ENCODE data around the gene BRPF1. TPM values are rescaled to one million over a fixed set of nuclear protein-coding genes. Genes with fewer than 3 reads are reported as not detected.

Gene BRPF1
- total RNA-seq, 4 donors from 2014 or later, result 9.4 to 18.7 (median 14.9) TPM

DNA sequence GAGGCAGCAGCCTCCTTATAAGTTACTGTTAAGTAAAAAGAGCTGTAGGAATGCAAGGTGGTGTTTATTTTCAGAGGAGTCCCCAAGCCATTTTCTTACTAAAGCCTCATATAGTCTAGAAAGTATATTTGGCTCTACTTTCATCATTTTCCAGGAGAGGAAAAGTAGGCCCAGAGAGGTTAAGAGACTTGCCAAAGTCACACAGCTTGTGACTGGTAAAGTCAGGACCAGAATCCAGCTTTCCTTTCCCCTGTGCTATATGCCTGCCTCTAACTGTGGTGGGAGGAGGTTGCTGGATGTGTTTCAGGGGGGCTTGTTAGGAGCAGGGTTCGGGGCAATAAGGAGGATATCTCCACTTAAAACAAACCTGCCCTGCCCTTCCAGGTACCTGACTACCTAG, 11.0 kb downstream of the BRPF1 start:
- H3K27me3 ChIP-seq, result no peaks in the 10 kb centered on the region
- no peaks in the 10 kb centered on the region for H3K4me1 ChIP-seq
- WGBS, 2 donors (ENCODE audit: low coverage in 1 of 2), result 100% methylated on average over 1 of the region's 1 CpG; no CpG with 5 or more reads in 1 of the 2 donors
- in situ Hi-C loops (cut with MboI; ENCODE audit: low pct_ligation_motif_present in 1 of 4, low pct_unique_long_range_greater_than_20kb in 1 of 4, low sequenced_read_pairs in 3 of 4), result no loop called here
- H3K9me3 ChIP-seq, result no peaks in the 10 kb centered on the region
- peaks cover 0 to 97% (median 47%) of the 10 kb centered on the region in 4 donors for H3K36me3 ChIP-seq
- H3K4me3 ChIP-seq, result no peak overlapping the region
- H3K27ac ChIP-seq, result no peak overlapping the region
- no peak for TF ChIP-seq POLR2A (IDR thresholded peaks at IDR 0.05)
- TF ChIP-seq, protein P1, sequence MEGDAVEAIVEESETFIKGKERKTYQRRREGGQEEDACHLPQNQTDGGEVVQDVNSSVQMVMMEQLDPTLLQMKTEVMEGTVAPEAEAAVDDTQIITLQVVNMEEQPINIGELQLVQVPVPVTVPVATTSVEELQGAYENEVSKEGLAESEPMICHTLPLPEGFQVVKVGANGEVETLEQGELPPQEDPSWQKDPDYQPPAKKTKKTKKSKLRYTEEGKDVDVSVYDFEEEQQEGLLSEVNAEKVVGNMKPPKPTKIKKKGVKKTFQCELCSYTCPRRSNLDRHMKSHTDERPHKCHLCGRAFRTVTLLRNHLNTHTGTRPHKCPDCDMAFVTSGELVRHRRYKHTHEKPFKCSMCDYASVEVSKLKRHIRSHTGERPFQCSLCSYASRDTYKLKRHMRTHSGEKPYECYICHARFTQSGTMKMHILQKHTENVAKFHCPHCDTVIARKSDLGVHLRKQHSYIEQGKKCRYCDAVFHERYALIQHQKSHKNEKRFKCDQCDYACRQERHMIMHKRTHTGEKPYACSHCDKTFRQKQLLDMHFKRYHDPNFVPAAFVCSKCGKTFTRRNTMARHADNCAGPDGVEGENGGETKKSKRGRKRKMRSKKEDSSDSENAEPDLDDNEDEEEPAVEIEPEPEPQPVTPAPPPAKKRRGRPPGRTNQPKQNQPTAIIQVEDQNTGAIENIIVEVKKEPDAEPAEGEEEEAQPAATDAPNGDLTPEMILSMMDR (IDR thresholded peaks at IDR 0.05), result no peak
- TF ChIP-seq EP300 (IDR thresholded peaks at IDR 0.05; ENCODE audit: low read depth), result no peak
- DNase-seq, result no peak
- intact Hi-C loops (cut with DNase I; ENCODE audit: low total_unique reads), result no loop called here

DNA sequence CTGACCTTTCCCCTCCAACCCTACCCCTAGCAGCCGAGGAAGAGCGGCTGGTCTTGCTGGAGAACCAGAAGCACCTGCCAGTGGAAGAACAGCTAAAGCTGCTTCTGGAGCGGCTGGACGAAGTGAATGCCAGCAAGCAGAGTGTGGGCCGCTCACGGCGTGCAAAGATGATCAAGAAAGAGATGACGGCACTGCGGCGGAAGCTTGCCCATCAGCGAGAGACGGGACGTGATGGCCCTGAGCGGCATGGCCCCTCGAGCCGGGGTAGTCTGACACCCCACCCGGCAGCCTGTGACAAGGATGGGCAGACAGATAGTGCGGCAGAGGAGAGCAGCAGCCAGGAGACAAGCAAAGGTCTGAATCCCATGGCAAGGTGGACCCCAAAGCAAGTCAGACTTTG, 12.0 kb downstream of the BRPF1 start:
- no peak overlapping the region for H3K27ac ChIP-seq
- H3K27me3 ChIP-seq, result no peaks in the 10 kb centered on the region
- peaks cover 0 to 2% (median 0%) of the 10 kb centered on the region in 4 donors for H3K4me1 ChIP-seq
- TF ChIP-seq EP300 (IDR thresholded peaks at IDR 0.05; ENCODE audit: low read depth) (no peak), POLR2A (IDR thresholded peaks at IDR 0.05) (no peak), POLR2AphosphoS5 (IDR thresholded peaks at IDR 0.05) (no peak)
- TF ChIP-seq, protein P1 (IDR thresholded peaks at IDR 0.05), result no peak
- H3K9me3 ChIP-seq, result no peaks in the 10 kb centered on the region
- H3K36me3 ChIP-seq, result peaks cover 0 to 89% (median 47%) of the 10 kb centered on the region in 4 donors
- 96% methylated on average over 18 of the region's 18 CpGs; no CpG with 5 or more reads in 1 of the 2 donors for WGBS, 2 donors (ENCODE audit: low coverage in 1 of 2)
- intact Hi-C loops (cut with DNase I; ENCODE audit: low total_unique reads) (no loop called here), in situ Hi-C loops (cut with MboI; ENCODE audit: low pct_ligation_motif_present in 1 of 4, low pct_unique_long_range_greater_than_20kb in 1 of 4, low sequenced_read_pairs in 3 of 4) (no loop called here)
- H3K4me3 ChIP-seq, result no peak overlapping the region
- no peak for DNase-seq

DNA sequence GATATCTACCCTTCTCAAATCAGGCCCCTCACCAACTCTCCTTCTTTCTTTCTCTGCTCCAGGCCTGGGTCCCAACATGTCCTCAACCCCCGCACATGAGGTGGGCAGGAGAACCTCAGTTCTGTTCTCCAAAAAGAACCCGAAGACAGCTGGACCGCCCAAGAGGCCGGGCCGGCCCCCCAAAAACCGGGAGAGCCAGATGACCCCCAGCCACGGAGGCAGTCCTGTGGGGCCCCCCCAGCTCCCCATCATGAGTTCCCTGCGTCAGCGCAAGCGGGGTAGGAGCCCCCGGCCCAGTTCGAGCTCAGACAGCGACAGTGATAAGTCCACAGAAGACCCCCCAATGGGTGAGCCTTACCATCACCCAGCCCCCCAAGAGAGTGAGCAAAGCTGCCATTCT, 12.6 kb downstream of the BRPF1 start:
- 91% methylated on average over 13 of the region's 13 CpGs; no CpG with 5 or more reads in 1 of the 2 donors for WGBS, 2 donors (ENCODE audit: low coverage in 1 of 2)
- TF ChIP-seq, protein P1 (IDR thresholded peaks at IDR 0.05), result no peak
- TF ChIP-seq POLR2AphosphoS5 (IDR thresholded peaks at IDR 0.05) (no peak), POLR2A (IDR thresholded peaks at IDR 0.05) (no peak), EP300 (IDR thresholded peaks at IDR 0.05; ENCODE audit: low read depth) (no peak)
- in situ Hi-C loops (cut with MboI; ENCODE audit: low pct_ligation_motif_present in 1 of 4, low pct_unique_long_range_greater_than_20kb in 1 of 4, low sequenced_read_pairs in 3 of 4), result no loop called here
- peaks cover 3 to 8% (median 5%) of the 10 kb centered on the region in 4 donors for H3K4me1 ChIP-seq
- intact Hi-C loops (cut with DNase I; ENCODE audit: low total_unique reads), result no loop called here
- no peaks in the 10 kb centered on the region for H3K9me3 ChIP-seq
- H3K27me3 ChIP-seq, result no peaks in the 10 kb centered on the region
- no peak overlapping the region for H3K4me3 ChIP-seq
- H3K27ac ChIP-seq, result no peak overlapping the region
- DNase-seq, result no peak
- H3K36me3 ChIP-seq, result peaks cover 0 to 83% (median 44%) of the 10 kb centered on the region in 4 donors

DNA sequence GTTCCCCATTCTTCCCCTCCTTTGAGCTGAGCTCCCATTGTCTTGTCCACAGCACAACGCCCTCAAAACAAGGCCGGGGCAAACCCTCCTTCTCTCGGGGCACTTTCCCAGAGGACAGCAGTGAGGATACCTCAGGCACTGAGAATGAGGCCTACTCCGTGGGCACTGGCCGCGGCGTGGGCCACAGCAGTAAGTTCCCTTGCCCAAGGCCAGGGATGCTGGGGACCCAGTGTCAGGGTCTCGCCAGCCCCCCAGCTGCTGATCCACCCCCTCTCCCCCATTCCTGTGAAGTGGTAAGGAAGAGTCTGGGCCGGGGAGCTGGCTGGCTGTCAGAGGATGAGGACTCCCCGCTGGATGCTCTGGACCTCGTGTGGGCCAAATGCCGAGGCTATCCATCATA, 14.0 kb downstream of the BRPF1 start:
- DNase-seq, result no peak
- 88% methylated on average over 12 of the region's 12 CpGs; no CpG with 5 or more reads in 1 of the 2 donors for WGBS, 2 donors (ENCODE audit: low coverage in 1 of 2)
- H3K27me3 ChIP-seq, result no peaks in the 10 kb centered on the region
- no peak overlapping the region for H3K4me3 ChIP-seq
- intact Hi-C loops (cut with DNase I; ENCODE audit: low total_unique reads), result no loop called here
- peaks cover 6 to 13% (median 11%) of the 10 kb centered on the region in 4 donors for H3K4me1 ChIP-seq
- H3K27ac ChIP-seq, result no peak overlapping the region
- in situ Hi-C loops (cut with MboI; ENCODE audit: low pct_ligation_motif_present in 1 of 4, low pct_unique_long_range_greater_than_20kb in 1 of 4, low sequenced_read_pairs in 3 of 4), result no loop called here
- no peaks in the 10 kb centered on the region for H3K9me3 ChIP-seq
- peaks cover 0 to 70% (median 37%) of the 10 kb centered on the region in 4 donors for H3K36me3 ChIP-seq
- TF ChIP-seq POLR2AphosphoS5 (IDR thresholded peaks at IDR 0.05), result no peak
- TF ChIP-seq EP300 (IDR thresholded peaks at IDR 0.05; ENCODE audit: low read depth), result no peak
- TF ChIP-seq, protein P1 (IDR thresholded peaks at IDR 0.05), result no peak
- no peak for TF ChIP-seq POLR2A (IDR thresholded peaks at IDR 0.05)

Data from transverse colon (tissue), 4 donors.